Stimulated activated CD8-positive, alpha-beta memory T cell treated with anti-CD3 and anti-CD28 coated beads, Interleukin-15, amount 100 ng/mL, for 4 hours (primary cell): ENCODE measurements around the gene PRMT1.

Source experiments
- DNase-seq, 2 donors: peaks; one replicate each; pipeline ENCODE4 v3.0.0-alpha.2; 2020; ENCODE audit warnings: low read depth in 2 of 2

PRMT1 gene

GRCh38 chr19:49651029-49651819 lies 25.8 kb upstream of the PRMT1 start:
- no peak for DNase-seq

GRCh38 chr19:49651820-49652550 lies 25.1 kb upstream of the PRMT1 start:
- no peak for DNase-seq

- no peak for DNase-seq
Measured at GRCh38 chr19:49652551-49653465, 24.3 kb upstream of the PRMT1 start.

- DNase-seq: no peak
Measured at GRCh38 chr19:49653466-49653806, 23.6 kb upstream of the PRMT1 start.

- no peak for DNase-seq
Measured at GRCh38 chr19:49654581-49654980, 22.5 kb upstream of the PRMT1 start.

GRCh38 chr19:49655570-49656455 lies 21.3 kb upstream of the PRMT1 start:
- DNase-seq: no peak

GRCh38 chr19:49656456-49657109 lies 20.5 kb upstream of the PRMT1 start:
- no peak for DNase-seq

- DNase-seq: no peak
Measured at GRCh38 chr19:49657493-49658138, 19.5 kb upstream of the PRMT1 start.

- no peak for DNase-seq
Measured at GRCh38 chr19:49658139-49658517, 18.9 kb upstream of the PRMT1 start.

GRCh38 chr19:49658566-49659442 lies 18.3 kb upstream of the PRMT1 start:
- no peak for DNase-seq

GRCh38 chr19:49660338-49660961 lies 16.6 kb upstream of the PRMT1 start:
- DNase-seq: no peak

GRCh38 chr19:49662011-49662410 lies 15.1 kb upstream of the PRMT1 start:
- no peak for DNase-seq

GRCh38 chr19:49663224-49663623 lies 13.8 kb upstream of the PRMT1 start:
- no peak for DNase-seq

- peak; percentile 77 to 80 for DNase-seq
Measured at GRCh38 chr19:49664171-49665035, 12.7 kb upstream of the PRMT1 start.

GRCh38 chr19:49665036-49665350 lies 12.1 kb upstream of the PRMT1 start:
- DNase-seq: no peak

- peak; percentile 94 to 98 for DNase-seq
Measured at GRCh38 chr19:49665351-49666119, 11.5 kb upstream of the PRMT1 start, which contains the start of the genes BCL2L12 and IRF3. Gene BCL2L12, plus strand, starts transcription at chr19:49665933. Its CDS starts 760 bp downstream, at chr19:49666693. Gene IRF3, minus strand, starts transcription at chr19:49665857. Its CDS starts 1,019 bp downstream, at chr19:49664838.

GRCh38 chr19:49666120-49666444 lies 11.0 kb upstream of the PRMT1 start:
- no peak for DNase-seq
